HG03575 (cell line): ENCODE results near the gene ZFAND6.

ENCODE experiments used
- ATAC-seq: cut with Tn5 transposase; IDR thresholded peaks from one replicate; pipeline ENCODE4 v1.9.1; 2021; ENCODE audit not compliant: unreplicated experiment, insufficient number of reproducible peaks, low FRiP score; ENCODE audit errors: extremely low read depth

ZFAND6 gene

DNA sequence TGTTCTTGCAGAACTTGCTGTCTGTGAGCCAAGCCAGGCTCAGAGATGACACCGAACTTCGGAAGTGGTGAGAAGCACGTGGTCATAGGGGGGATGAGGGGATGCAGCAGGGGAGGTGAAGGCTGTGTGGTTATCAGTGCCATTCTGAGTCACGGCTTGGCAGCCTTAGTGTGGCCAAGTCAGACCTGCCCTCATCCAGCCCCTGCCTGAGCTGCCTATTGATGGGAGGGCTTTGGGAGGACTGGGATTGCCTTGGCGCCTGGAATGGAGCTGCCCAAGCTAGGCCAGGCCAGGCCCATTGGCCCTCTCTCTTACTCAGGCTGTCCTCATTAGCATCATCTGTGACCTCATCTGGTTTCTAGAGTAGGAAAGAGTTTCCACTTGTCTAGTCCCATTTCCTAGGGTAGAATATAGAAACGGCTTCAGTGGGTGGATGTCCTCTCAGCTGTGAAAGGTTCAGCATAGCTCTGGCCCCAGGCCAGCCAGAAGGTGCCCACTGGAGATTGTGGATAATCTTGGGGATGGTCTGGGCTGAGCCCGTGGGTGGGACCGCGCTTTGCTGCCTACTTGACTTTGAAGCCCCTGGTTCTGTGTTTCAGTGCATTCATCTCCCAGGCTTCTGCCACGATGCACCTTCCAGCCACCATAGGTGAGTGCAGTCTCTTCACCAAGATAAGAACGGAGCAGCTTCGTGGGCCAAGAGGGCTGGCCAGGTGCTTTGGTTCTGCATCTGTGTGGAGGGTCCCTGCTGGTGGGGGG, 100.5 kb downstream of the ZFAND6 start:
- ATAC-seq, result no peak

GRCh38 chr15:80160570-80161156, 101.2 kb downstream of the ZFAND6 start:
- no peak for ATAC-seq

- ATAC-seq, result no peak
Observed at GRCh38 chr15:80161468-80162016, 102.1 kb downstream of the ZFAND6 start.

DNA sequence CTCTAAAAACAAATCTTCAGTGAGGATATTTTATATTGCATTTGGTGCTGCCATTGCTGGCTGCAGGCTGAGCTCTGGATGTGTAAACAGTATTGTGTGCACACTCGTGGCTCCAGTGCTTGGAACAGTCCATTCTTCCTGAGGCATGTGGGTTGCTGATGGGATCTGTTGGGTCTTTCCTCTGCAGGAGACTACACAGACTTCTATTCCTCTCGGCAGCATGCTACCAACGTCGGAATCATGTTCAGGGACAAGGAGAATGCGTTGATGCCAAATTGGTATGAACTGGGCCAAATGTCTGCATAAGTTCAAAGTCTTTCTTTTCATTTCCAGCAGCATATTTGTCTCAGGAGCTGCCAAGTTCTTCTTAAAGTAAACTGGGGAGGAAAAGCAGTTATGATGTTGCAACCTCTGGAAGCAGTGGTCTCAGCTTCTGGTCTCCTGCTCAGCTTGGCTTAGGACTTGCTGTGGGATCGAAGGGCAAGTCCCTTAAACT, 102.6 kb downstream of the ZFAND6 start:
- ATAC-seq, result no peak

DNA sequence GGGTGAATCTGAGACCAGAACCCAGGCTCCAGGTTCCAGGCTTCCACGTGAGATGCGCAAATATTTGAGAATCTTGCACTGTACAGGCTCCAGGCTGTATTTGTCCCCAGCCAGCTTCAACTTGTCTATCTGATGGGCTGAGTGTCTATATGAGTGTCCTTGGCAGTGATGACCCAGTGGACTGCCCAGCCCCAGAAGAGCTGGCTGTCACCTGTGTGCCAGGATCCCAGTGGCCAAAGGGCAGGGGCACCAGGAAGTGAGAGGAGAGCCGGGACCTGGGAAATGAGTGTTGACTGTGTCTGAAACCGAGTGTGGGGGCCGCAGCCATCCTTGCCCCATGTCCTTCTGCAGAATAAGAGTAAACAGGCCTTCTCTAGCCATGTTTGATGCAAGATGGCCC, 103.7 kb downstream of the ZFAND6 start:
- no peak for ATAC-seq

DNA sequence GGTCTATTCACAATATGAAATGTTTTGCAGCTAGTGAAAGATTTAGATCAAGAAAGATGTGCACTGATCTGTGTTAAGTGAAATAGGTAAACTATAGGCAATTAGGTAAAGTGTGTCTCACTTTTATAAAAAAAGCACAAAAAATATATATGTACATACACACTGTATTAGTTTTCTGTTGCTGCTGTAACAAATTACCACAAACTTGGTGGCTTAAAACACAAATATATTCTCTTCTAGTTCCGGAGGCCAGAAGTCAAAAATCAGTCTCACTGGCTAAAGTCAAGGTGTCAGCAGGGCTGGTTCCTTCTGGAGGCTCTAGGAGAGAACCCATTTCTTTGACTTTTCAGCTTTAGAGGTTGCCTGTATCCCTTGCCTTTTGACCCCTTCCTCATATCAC, 104.4 kb downstream of the ZFAND6 start:
- no peak for ATAC-seq

DNA sequence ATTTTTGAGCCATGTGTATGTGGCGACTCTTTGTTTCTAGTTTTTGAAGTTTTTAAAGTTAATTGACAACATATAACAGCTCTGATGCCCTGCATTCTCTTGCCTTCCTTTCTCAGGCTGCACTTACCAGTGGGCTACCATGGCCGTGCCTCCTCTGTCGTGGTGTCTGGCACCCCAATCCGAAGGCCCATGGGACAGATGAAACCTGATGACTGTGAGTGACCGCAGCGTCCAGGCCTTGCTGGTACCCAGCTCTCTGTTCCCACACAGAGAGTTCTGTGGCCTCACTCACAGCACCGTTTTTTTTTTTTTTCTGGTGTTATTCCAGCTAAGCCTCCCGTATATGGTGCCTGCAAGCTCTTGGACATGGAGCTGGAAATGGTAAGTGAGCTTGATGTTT, 108.5 kb downstream of the ZFAND6 start:
- ATAC-seq, result no peak

DNA sequence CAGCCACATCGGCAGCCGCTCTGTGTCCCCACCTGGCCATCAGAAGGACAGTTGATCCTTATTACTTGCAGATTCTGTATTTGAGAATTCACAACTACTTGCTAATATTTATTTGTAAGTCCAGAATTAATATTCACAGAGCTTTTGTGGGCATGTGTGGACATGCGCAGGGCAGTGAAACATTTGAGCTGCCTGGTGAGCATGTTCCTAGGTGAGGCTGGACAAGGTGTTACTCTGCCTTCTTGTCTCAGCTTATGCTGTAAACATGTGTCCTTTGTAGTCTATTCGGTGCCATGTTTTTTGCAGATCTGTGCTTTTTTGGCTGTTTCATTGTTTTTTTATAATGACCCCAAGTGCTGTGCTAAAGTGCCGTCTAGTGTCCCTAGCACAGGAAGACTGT, 108.9 kb downstream of the ZFAND6 start:
- no peak for ATAC-seq

DNA sequence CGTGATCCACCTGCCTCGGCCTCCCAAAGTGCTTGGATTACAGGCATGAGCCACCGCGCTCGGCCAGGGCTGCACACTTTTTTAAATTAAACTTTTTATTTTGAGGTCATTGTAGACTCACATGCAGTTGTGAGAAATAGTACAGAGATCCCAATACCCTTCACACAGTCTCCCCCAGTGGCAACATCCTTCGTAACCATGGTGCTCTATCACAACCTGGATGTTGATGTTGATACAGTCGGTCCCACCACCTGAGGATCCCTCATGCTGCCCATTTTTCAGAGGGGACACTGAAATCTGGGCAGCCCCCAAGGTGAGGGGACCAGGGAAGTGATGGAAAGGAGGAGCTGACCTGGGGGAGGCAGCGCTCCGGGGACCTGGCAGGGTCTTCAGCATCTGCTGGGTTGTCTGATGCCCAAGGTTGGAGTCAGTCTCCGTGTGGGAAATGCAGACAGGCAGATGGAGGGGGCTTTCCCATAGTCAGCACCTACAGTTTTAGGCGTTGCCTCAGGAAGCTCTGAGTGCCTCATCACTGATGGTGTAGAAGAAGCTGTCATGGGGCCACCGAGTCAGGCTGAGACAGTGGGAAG, 110.4 kb downstream of the ZFAND6 start:
- no peak for ATAC-seq

- no peak for ATAC-seq
Observed at GRCh38 chr15:80170596-80170995, 111.1 kb downstream of the ZFAND6 start.

- ATAC-seq, result no peak
Observed at GRCh38 chr15:80171787-80172186, 112.3 kb downstream of the ZFAND6 start.

GRCh38 chr15:80172401-80172800, 112.9 kb downstream of the ZFAND6 start:
- ATAC-seq, result no peak

- no peak for ATAC-seq
Observed at GRCh38 chr15:80173022-80173759, 113.7 kb downstream of the ZFAND6 start.

- ATAC-seq, result no peak
Observed at GRCh38 chr15:80174017-80174746, 114.7 kb downstream of the ZFAND6 start.

DNA sequence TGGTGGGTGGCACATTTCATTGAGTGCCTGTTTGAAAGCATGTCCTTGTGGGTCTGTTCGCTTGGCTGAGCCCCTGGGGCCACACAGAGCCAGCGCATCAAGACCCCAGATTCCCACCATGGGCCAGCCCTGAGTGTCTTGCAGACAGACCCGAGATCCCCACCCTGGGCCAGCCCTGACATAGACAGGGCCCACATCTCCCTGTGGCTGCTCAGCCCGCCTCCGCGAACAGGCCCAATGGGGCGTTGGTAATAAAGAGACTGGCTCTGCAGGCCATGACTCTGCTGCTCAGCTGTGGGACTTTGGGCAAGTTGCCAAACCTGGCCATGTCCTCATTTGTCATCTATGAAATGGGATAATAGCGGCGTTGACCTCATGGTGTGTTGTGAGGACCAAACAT, 116.0 kb downstream of the ZFAND6 start:
- ATAC-seq, result no peak

DNA sequence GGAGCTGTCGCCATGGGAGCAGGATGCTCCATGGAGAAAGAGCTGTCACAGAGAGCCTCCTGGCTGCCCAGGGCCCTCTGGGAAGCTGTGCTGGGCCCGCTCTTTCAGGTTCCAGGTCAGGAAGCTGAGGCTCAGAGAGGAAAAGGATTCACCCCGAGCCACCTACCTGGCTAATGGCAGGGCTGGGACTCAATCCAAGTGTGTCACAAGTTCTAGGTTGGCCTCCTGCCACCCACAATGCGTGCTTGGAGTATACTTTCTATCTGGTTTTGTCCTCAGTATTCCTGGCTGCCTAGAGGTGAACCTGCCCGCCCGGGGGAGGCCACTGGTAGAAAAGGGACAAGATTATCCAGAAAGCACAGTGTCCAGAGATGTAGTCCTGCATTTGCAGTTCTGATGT, 117.0 kb downstream of the ZFAND6 start:
- ATAC-seq, result no peak

DNA sequence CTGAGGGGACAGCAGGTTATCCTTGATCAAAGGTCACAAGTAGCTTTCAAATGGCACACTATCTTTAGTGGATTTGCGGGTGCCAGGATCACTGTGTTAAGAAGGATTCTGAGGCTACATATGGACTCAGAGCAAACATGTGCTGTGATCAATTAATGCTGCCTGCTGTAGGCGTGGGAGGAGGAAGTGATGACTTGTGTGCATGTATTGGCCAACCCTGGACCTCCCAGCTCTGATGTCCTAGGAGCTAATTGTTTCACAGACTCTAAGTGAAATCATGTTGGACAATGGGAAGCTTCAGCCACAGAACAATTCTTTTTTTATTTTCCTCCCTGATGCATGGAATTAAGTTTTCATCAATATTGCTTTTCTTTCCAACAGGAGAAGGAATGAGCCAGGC, 117.7 kb downstream of the ZFAND6 start:
- ATAC-seq, result no peak

GRCh38 chr15:80179025-80179759, 119.7 kb downstream of the ZFAND6 start:
- no peak for ATAC-seq
